ENCODE measurements around the gene ZKSCAN8.

ZKSCAN8 gene

GRCh38 chr6:28153546-28153945 lies 11.9 kb downstream of the ZKSCAN8 start:
- no peak for TF ChIP-seq CTCF (IDR thresholded peaks at IDR 0.05; ENCODE audit: poor library complexity, severe bottlenecking)
- no peaks in the 10 kb centered on the region for H3K9me3 ChIP-seq (ENCODE audit: severe bottlenecking)
- no peaks in the 10 kb centered on the region for H3K27me3 ChIP-seq (ENCODE audit: insufficient read depth, poor library complexity, severe bottlenecking)
- H3K4me3 ChIP-seq (ENCODE audit: severe bottlenecking) = no peak overlapping the region
- H3K36me3 ChIP-seq (ENCODE audit: low read depth) = peaks cover 83% of the 10 kb centered on the region
- no peaks in the 10 kb centered on the region for H3K4me1 ChIP-seq (ENCODE audit: insufficient read depth, poor library complexity, severe bottlenecking)
- H3K27ac ChIP-seq (ENCODE audit: poor library complexity, severe bottlenecking) = no peak overlapping the region
- no peak for DNase-seq (ENCODE audit: low spot score)
- ATAC-seq (ENCODE audit: low read depth) = no peak

DNA sequence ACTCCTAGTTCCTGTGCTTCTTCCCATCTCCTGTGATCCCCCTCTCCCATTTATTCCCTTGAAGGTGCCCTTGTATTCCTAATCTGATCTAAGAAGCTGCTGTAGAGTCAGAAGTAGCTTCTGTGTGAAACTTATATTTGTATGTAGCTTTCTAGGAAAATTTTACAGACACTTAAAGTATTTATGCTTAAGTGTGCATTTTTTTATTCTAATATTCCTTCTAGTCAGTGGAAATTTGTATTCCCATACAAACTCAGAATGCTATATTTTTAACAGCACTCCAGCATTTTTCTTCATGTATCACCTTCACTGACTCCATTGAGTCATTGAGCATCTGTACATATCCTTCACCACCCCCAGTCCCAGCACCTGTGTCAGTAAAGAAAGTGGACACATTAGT lies 12.7 kb downstream of the ZKSCAN8 start:
- Histone ChIP-seq H3K4me3 (ENCODE audit: severe bottlenecking) (no peak overlapping the region), H3K27me3 (ENCODE audit: insufficient read depth, poor library complexity, severe bottlenecking) (no peaks in the 10 kb centered on the region), H3K27ac (ENCODE audit: poor library complexity, severe bottlenecking) (no peak overlapping the region), H3K9me3 (ENCODE audit: severe bottlenecking) (no peaks in the 10 kb centered on the region), H3K36me3 (ENCODE audit: low read depth) (peaks cover 75% of the 10 kb centered on the region), H3K4me1 (ENCODE audit: insufficient read depth, poor library complexity, severe bottlenecking) (no peaks in the 10 kb centered on the region)
- DNase-seq (ENCODE audit: low spot score) = no peak
- TF ChIP-seq CTCF (IDR thresholded peaks at IDR 0.05; ENCODE audit: poor library complexity, severe bottlenecking) = no peak
- ATAC-seq (ENCODE audit: low read depth) = no peak

DNA sequence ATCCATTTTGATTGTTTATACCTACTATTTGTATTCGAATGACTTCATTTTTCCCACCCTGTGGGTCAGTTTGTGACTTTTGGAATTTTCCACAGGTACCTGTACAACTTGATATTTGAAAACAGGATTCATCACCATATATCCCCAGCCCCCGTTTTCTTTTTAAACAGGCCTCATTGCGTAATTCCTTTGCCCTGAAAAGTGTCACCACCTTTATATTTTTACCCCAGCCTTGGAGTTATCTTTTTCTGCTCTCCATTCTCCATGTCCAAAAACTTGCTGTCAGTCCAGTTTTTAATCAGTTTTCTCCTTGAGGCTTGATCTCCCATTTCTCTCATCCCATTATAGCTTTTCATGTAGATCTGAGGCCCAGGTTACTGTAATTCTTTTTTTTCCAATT lies 16.6 kb downstream of the ZKSCAN8 start:
- Histone ChIP-seq H3K4me1 (ENCODE audit: insufficient read depth, poor library complexity, severe bottlenecking) (no peaks in the 10 kb centered on the region), H3K9me3 (ENCODE audit: severe bottlenecking) (no peaks in the 10 kb centered on the region), H3K4me3 (ENCODE audit: severe bottlenecking) (no peak overlapping the region), H3K27ac (ENCODE audit: poor library complexity, severe bottlenecking) (no peak overlapping the region), H3K36me3 (ENCODE audit: low read depth) (peaks cover 36% of the 10 kb centered on the region), H3K27me3 (ENCODE audit: insufficient read depth, poor library complexity, severe bottlenecking) (no peaks in the 10 kb centered on the region)
- DNase-seq (ENCODE audit: low spot score) (no peak), ATAC-seq (ENCODE audit: low read depth) (no peak)
- no peak for TF ChIP-seq CTCF (IDR thresholded peaks at IDR 0.05; ENCODE audit: poor library complexity, severe bottlenecking)

GRCh38 chr6:28159029-28159607 lies 17.4 kb downstream of the ZKSCAN8 start:
- DNase-seq (ENCODE audit: low spot score) (no peak), ATAC-seq (ENCODE audit: low read depth) (no peak)
- Histone ChIP-seq H3K27me3 (ENCODE audit: insufficient read depth, poor library complexity, severe bottlenecking) (no peaks in the 10 kb centered on the region), H3K4me1 (ENCODE audit: insufficient read depth, poor library complexity, severe bottlenecking) (no peaks in the 10 kb centered on the region), H3K36me3 (ENCODE audit: low read depth) (peaks cover 29% of the 10 kb centered on the region), H3K4me3 (ENCODE audit: severe bottlenecking) (no peak overlapping the region), H3K27ac (ENCODE audit: poor library complexity, severe bottlenecking) (no peak overlapping the region), H3K9me3 (ENCODE audit: severe bottlenecking) (no peaks in the 10 kb centered on the region)
- no peak for TF ChIP-seq CTCF (IDR thresholded peaks at IDR 0.05; ENCODE audit: poor library complexity, severe bottlenecking)

DNA sequence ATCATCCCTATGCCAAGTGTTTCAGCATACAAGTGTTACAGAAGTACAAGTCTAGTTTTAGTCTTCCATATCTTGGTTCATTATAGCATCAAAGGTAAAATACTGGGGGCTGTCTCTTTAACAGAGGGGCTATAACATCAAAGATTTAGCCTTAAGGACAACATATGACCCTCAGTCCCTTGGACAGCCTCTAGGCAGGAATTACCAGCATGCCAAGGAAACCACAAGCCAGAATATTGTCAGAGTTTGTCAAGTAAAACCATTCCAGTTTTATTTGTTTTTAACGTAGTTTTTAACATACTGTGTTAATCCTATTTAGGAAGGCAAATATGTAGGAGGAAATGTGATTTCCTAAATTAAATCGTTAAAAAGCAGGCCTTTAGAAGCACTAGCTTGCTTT lies 18.6 kb downstream of the ZKSCAN8 start:
- DNase-seq (ENCODE audit: low spot score) (no peak), ATAC-seq (ENCODE audit: low read depth) (no peak)
- no peaks in the 10 kb centered on the region for H3K27me3 ChIP-seq (ENCODE audit: insufficient read depth, poor library complexity, severe bottlenecking)
- H3K9me3 ChIP-seq (ENCODE audit: severe bottlenecking) = no peaks in the 10 kb centered on the region
- no peak overlapping the region for H3K27ac ChIP-seq (ENCODE audit: poor library complexity, severe bottlenecking)
- no peak overlapping the region for H3K4me3 ChIP-seq (ENCODE audit: severe bottlenecking)
- H3K36me3 ChIP-seq (ENCODE audit: low read depth) = peaks cover 18% of the 10 kb centered on the region; the same call in 1 of the 2 replicates
- H3K4me1 ChIP-seq (ENCODE audit: insufficient read depth, poor library complexity, severe bottlenecking) = no peaks in the 10 kb centered on the region
- TF ChIP-seq CTCF (IDR thresholded peaks at IDR 0.05; ENCODE audit: poor library complexity, severe bottlenecking) = no peak
